ENCODE measurements around the gene CCDC192. TPM values are rescaled to one million over a fixed set of nuclear protein-coding genes. Genes with fewer than 3 reads are reported as not detected.
"Not testable (repeated sequence)": the region's sequence is repeated elsewhere in the genome, so short reads cannot be mapped to it uniquely, and the experiment has no call there.

The CCDC192 gene
- polyA plus RNA-seq, 1 donor from 2014 or later: not detected

DNA sequence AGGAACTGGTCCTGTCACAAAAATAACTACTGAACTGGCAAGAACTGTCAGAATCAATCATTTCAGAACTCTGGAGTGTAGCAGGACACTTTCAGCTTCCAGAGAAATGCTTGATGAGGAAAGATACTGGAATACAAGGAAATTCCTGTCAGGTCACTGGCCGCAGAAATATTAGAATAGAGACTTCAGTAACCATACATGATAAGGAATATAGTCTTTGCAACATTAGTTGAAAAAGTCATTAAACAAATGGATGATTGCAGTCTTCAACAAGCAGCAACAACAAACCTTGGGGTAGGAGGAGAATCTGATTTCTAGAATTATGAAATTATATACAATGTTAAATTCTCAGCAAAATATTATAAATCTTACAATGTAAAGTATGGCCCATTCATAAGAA, 88.2 kb downstream of the CCDC192 start:
- no peaks in the 10 kb centered on the region for H3F3A ChIP-seq (ENCODE audit: insufficient read depth, low read length, poor library complexity, severe bottlenecking)
- H3K9ac ChIP-seq (ENCODE audit: low read length): no peak overlapping the region
- no peaks in the 10 kb centered on the region for H3K36me3 ChIP-seq (ENCODE audit: insufficient read depth, low read length)
- no peak overlapping the region for H3K27ac ChIP-seq (ENCODE audit: low read length)
- TF ChIP-seq POLR2AphosphoS5 (IDR thresholded peaks at IDR 0.05) (no peak), TAF1 (IDR thresholded peaks at IDR 0.05; ENCODE audit: low read depth) (no peak), RAD21 (conservative IDR thresholded peaks at IDR 0.05) (no peak), MXI1 (conservative IDR thresholded peaks at IDR 0.05; ENCODE audit: poor library complexity, severe bottlenecking) (no peak), SMC3 (conservative IDR thresholded peaks at IDR 0.05; ENCODE audit: poor library complexity) (no peak), EZH2 (IDR thresholded peaks at IDR 0.05; ENCODE audit: borderline replicate concordance, insufficient read depth, low read length, poor library complexity, severe bottlenecking) (no peak), EP300 (conservative IDR thresholded peaks at IDR 0.05; ENCODE audit: poor library complexity, severe bottlenecking) (no peak)
- TF ChIP-seq, protein P1, sequence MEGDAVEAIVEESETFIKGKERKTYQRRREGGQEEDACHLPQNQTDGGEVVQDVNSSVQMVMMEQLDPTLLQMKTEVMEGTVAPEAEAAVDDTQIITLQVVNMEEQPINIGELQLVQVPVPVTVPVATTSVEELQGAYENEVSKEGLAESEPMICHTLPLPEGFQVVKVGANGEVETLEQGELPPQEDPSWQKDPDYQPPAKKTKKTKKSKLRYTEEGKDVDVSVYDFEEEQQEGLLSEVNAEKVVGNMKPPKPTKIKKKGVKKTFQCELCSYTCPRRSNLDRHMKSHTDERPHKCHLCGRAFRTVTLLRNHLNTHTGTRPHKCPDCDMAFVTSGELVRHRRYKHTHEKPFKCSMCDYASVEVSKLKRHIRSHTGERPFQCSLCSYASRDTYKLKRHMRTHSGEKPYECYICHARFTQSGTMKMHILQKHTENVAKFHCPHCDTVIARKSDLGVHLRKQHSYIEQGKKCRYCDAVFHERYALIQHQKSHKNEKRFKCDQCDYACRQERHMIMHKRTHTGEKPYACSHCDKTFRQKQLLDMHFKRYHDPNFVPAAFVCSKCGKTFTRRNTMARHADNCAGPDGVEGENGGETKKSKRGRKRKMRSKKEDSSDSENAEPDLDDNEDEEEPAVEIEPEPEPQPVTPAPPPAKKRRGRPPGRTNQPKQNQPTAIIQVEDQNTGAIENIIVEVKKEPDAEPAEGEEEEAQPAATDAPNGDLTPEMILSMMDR (IDR thresholded peaks at IDR 0.05; ENCODE audit: poor library complexity, severe bottlenecking): no peak
- TF ChIP-seq, protein P2, sequence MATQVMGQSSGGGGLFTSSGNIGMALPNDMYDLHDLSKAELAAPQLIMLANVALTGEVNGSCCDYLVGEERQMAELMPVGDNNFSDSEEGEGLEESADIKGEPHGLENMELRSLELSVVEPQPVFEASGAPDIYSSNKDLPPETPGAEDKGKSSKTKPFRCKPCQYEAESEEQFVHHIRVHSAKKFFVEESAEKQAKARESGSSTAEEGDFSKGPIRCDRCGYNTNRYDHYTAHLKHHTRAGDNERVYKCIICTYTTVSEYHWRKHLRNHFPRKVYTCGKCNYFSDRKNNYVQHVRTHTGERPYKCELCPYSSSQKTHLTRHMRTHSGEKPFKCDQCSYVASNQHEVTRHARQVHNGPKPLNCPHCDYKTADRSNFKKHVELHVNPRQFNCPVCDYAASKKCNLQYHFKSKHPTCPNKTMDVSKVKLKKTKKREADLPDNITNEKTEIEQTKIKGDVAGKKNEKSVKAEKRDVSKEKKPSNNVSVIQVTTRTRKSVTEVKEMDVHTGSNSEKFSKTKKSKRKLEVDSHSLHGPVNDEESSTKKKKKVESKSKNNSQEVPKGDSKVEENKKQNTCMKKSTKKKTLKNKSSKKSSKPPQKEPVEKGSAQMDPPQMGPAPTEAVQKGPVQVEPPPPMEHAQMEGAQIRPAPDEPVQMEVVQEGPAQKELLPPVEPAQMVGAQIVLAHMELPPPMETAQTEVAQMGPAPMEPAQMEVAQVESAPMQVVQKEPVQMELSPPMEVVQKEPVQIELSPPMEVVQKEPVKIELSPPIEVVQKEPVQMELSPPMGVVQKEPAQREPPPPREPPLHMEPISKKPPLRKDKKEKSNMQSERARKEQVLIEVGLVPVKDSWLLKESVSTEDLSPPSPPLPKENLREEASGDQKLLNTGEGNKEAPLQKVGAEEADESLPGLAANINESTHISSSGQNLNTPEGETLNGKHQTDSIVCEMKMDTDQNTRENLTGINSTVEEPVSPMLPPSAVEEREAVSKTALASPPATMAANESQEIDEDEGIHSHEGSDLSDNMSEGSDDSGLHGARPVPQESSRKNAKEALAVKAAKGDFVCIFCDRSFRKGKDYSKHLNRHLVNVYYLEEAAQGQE (IDR thresholded peaks at IDR 0.05; ENCODE audit: borderline replicate concordance): no peak
- no peaks in the 10 kb centered on the region for H3K79me2 ChIP-seq (replicated peaks; ENCODE audit: insufficient read depth, low read length)
- H4K20me1 ChIP-seq (ENCODE audit: insufficient read depth): no peaks in the 10 kb centered on the region
- no peak overlapping the region for H2AFZ ChIP-seq (ENCODE audit: low read depth, low read length)
- no peaks in the 10 kb centered on the region for H3K9me3 ChIP-seq (ENCODE audit: low read length)
- H3K27me3 ChIP-seq (ENCODE audit: insufficient read depth, low read depth, low read length): no peaks in the 10 kb centered on the region
- no peak overlapping the region for H3K4me2 ChIP-seq (ENCODE audit: low read length)
- no peaks in the 10 kb centered on the region for H3K9me2 ChIP-seq (ENCODE audit: insufficient read depth, low read length)
- no peak overlapping the region for H3K4me3 ChIP-seq (ENCODE audit: low read length)

DNA sequence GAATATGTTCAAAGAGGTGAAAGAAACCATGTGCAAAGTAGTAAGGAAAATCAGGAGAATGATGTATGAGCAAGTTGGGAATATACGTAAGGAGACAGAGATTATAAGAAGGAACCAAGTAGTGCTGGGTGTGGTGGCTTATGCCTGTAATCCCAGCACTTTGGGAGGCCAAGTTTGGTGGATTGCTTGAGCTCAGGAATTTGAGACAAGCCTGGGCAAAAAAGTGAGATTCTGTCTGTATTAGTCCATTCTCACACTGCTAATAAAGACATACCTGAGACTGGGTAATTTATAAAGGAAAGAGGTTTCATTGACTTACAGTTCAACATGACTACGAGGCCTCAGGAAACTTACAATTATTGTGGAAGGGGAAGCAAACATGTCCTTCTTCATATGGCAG, 88.7 kb downstream of the CCDC192 start:
- H3K36me3 ChIP-seq (ENCODE audit: insufficient read depth, low read length): not testable (repeated sequence)

DNA sequence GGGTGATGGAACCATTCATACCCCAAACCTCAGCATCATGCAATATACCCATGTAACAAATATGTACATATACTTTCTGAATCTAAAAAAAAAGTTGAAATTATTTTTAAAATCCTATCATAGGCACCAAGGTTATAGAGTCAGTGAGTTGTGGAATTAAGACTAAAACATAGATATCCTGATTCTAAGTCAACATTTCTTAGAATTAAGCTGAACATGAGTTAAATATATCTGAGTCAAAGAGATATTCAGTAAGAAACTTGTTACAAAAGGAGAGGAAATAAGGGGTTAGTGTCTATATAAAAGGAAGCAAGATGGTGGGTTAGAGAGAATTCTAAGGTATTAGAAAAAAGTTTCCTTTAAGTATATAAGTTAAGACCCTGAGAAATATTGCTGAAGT, 89.9 kb downstream of the CCDC192 start:
- no peak overlapping the region for H3K4me2 ChIP-seq (ENCODE audit: low read length)
- H3K79me2 ChIP-seq (replicated peaks; ENCODE audit: insufficient read depth, low read length): no peaks in the 10 kb centered on the region
- H3K27me3 ChIP-seq (ENCODE audit: insufficient read depth, low read depth, low read length): no peaks in the 10 kb centered on the region
- H3F3A ChIP-seq (ENCODE audit: insufficient read depth, low read length, poor library complexity, severe bottlenecking): no peaks in the 10 kb centered on the region
- no peaks in the 10 kb centered on the region for H3K9me2 ChIP-seq (ENCODE audit: insufficient read depth, low read length)
- no peak overlapping the region for H3K9ac ChIP-seq (ENCODE audit: low read length)
- no peaks in the 10 kb centered on the region for H3K9me3 ChIP-seq (ENCODE audit: low read length)
- H3K27ac ChIP-seq (ENCODE audit: low read length): no peak overlapping the region
- H3K36me3 ChIP-seq (ENCODE audit: insufficient read depth, low read length): no peaks in the 10 kb centered on the region
- TF ChIP-seq RAD21 (conservative IDR thresholded peaks at IDR 0.05): no peak
- no peak for TF ChIP-seq EP300 (conservative IDR thresholded peaks at IDR 0.05; ENCODE audit: poor library complexity, severe bottlenecking)
- TF ChIP-seq, protein P1 (IDR thresholded peaks at IDR 0.05; ENCODE audit: poor library complexity, severe bottlenecking): no peak
- no peak for TF ChIP-seq TAF1 (IDR thresholded peaks at IDR 0.05; ENCODE audit: low read depth)
- TF ChIP-seq MXI1 (conservative IDR thresholded peaks at IDR 0.05; ENCODE audit: poor library complexity, severe bottlenecking): no peak
- no peak for TF ChIP-seq POLR2AphosphoS5 (IDR thresholded peaks at IDR 0.05)
- TF ChIP-seq EZH2 (IDR thresholded peaks at IDR 0.05; ENCODE audit: borderline replicate concordance, insufficient read depth, low read length, poor library complexity, severe bottlenecking): no peak
- TF ChIP-seq, protein P2 (IDR thresholded peaks at IDR 0.05; ENCODE audit: borderline replicate concordance): no peak
- H2AFZ ChIP-seq (ENCODE audit: low read depth, low read length): no peak overlapping the region
- H4K20me1 ChIP-seq (ENCODE audit: insufficient read depth): no peaks in the 10 kb centered on the region
- H3K4me3 ChIP-seq (ENCODE audit: low read length): no peak overlapping the region

More for the DNA sequence above, 88.7 kb downstream of the CCDC192 start:
- H3K4me3 ChIP-seq (ENCODE audit: low read length); H3K27ac ChIP-seq (ENCODE audit: low read length); H3K9ac ChIP-seq (ENCODE audit: low read length); H3K27me3 ChIP-seq (ENCODE audit: insufficient read depth, low read depth, low read length); H3K79me2 ChIP-seq (replicated peaks; ENCODE audit: insufficient read depth, low read length); H3F3A ChIP-seq (ENCODE audit: insufficient read depth, low read length, poor library complexity, severe bottlenecking); H4K20me1 ChIP-seq (ENCODE audit: insufficient read depth); H2AFZ ChIP-seq (ENCODE audit: low read depth, low read length); H3K4me2 ChIP-seq (ENCODE audit: low read length); H3K9me3 ChIP-seq (ENCODE audit: low read length); H3K9me2 ChIP-seq (ENCODE audit: insufficient read depth, low read length): not testable (repeated sequence)

All from neural cell (in vitro differentiated cells).